ENCODE measurements around the gene FHOD1. TPM values are rescaled to one million over a fixed set of nuclear protein-coding genes. Genes with fewer than 3 reads are reported as not detected.

The FHOD1 gene
- total RNA-seq, 1 donor from 2014 or later, result 5.9 TPM

DNA sequence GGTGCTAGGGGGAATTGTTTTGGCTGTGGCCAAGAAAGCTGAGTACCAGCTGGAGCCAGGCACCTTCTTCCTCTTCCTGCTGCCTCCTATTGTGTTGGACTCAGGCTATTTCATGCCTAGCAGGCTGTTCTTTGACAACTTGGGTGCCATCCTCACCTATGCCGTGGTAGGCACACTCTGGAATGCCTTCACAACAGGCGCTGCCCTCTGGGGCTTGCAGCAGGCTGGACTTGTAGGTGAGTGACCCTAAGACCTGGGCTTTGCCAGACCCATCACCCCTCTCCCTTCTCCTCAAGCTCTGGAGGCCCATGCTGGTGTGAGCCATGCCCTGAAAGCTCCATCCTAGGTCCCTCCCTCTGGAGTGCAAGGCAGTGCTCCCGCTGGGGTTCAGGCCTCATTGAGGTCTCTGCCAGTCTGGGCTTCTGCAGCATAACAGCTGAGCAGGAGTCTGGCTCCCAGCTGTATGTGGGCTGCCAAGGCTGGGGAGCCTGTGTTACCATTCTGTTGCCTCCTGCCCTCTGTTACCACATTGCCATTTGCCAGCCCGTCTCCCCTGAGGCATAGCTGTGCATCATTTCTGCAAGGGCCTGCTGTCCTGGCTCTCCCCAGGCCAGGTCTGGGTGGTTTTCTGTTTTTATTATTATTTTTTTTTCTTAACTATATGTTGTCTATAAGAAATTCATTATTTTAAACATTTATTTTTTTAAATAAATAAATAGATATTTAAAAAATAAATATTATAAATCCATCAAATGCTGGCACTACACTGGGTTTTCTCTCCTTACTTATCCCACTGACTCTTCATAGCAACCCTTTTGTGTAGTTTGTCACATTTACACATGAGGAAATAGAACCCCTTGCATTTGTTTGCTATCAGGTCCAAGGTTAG lies 5.6 kb upstream of the FHOD1 start:
- DNase-seq (ENCODE audit: low spot score) (no peak), ATAC-seq (no peak)

DNA sequence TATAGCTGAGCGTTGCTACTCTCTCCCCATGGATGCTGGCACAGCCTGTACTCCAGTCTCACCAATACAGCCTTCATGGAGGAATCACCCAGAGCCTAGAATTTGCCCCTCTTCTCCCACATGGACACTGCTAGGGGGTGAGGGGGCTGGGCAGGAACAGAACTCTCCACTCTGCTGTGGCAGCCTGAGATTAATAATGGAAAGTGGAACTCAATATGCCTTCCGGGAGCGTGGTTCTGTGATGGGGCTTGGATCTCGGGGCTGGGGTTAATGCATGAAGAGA lies 2.7 kb upstream of the FHOD1 start:
- DNase-seq (ENCODE audit: low spot score) (no peak), ATAC-seq (no peak)

DNA sequence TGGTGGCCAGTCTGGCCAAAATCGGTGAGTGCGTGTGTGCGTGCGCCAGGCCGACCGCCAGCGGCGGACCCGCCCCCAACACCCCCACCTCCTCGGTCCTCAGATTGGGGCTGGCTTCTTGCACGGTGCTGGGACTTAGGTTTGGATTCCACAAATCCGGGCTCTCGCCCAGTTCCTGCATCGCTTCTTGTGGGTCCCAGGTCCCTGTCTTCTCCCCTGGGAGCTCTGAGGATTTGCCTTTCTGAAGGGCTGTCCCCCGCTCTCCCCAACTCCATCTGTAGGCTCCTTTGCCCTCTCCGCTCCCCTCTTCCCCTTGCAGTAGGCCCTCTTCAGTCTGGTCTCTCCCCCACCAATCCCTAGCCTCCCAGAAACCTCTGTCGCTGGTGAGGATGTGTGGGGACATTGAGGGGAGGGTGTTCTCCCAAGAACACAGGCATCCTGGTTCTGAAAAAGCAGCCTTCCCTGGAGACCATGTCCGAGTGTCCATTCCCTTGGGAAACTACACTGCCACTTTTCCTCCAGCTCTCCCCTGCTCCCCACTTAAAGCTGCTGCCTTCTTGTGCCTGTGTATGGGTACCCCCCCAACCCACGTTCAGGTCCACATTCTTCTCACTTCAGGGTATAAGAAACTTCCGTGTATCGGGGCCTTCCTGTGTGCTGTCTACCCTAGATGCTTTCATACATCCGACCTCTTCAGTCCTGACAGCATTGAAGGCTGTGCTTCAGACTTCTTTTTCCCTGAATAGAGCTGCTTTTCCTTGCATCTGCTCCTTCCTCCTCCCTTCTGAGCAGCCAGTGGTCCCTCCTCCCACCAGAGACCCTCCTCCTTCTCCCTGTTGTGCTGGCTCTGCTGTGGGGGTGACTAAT lies 2.1 kb upstream of the FHOD1 start:
- ATAC-seq (no peak), DNase-seq (ENCODE audit: low spot score) (no peak)

DNA sequence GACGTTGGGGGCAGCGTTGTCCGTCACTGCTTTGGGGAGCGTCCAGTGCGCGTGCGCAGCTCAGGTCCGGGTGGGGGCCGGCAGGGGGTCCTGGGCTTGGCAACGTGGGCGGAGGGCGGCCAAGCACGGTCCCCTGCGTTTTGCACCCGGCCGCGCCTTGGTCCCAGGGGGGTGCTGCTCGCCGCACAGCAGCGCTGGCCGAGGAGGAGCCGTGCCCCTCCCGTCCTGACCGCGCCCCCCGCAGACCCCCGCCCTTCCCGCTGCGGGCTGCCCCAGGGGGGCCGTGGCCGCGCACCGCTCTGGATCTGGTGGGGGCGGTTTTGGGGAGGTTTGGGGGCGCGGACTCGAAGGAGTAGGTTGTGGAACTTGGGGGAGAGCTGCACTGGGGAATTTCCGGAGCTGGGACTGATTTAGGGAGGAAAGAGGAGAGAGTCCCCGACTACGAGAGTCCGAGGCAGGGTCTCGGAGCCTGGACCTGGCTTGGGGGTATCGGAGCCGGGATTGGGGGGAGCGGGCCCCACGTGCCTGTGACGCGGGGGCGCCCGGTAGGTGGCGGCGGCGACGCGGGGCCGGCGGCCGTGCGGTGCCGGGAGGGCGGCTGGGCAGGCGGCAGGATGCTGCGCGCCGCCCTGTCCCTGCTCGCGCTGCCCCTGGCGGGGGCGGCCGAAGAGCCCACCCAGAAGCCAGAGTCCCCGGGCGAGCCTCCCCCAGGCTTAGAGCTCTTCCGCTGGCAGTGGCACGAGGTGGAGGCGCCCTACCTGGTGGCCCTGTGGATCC lies 1.3 kb upstream of the FHOD1 start, which contains the start of gene SLC9A5:
Gene SLC9A5, plus strand, starts transcription at position 579 of the 777 bp plus-strand sequence. Its CDS starts 36 bp downstream, at position 615.
- no peak for ATAC-seq
- no peak for DNase-seq (ENCODE audit: low spot score)

DNA sequence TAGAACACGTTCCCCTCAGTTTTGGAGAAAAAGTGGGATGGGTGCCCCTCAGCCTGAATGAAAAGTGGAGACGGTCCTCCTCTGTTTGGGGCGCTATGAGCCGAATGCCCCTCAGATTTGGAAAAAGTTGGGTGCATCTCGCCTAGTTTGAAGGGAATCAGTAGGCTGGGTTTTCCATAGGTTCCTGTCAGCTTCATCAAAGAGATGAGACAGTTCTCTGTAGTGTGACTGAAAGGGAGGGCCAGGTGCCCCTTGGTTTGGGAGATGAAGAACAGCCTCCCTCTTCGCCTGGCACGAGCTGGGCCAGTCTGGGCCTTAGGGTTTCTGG lies 756 bp upstream of the FHOD1 start:
- no peak for ATAC-seq
- no peak for DNase-seq (ENCODE audit: low spot score)

DNA sequence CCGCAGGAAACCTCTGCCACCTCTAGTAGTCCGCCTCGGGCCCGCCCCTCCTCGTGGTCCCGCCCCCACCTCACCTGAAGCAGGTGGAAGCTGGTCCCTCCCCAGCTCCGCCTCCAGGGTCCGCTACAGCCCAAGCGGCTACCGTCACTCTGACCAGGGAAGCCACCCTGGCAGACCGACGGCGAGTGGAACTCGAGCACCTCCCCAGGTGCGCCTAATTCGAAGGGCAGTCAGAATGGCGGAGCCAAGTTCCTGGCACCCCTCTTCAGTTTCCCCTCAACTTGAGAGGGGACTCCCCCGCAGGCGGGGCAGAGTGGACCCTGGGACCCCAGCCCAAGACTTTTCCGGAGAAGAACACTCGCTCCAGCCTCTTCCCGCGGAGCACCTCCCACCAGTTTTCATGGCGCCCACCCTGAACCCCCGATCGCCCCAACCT lies 507 bp downstream of the FHOD1 start:
- peak; percentile 39 for ATAC-seq

DNA sequence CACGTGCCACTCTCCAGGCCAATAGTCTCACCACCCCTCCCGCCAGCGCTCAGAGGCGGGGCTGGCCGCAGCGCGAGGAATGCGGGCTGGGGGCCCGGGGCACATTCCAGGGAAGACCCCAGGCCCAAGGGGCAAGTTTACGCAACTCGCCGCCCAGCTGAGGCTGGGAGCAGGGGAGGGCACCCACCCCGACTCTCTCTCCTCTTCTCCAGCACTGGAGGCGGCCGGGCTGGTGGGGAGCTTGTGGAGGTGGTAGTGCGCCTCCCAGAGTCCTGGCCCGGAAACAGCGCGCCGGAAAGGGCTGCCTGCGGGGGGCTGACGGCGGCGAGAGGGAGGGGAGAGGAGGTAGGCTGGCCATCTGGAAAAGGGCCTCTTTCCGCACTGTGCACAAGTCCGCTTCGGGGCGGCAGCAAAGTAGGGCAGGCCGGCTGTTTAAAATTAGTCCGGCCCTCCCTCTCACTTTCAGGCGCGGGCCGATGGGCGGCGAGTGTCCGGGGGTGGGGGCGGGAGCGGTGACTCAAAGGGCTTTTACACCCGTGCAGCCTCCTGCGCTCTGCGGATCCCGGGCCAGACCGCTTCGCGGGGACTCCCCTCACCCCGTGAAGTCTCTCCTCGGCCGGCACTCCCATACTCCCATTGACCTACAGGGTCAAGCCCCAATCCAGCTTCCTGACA lies 1.1 kb downstream of the FHOD1 start:
- peak; percentile 40 for ATAC-seq
- DNase-seq (ENCODE audit: low spot score), result peak; percentile 55

More for the DNA sequence above, 507 bp downstream of the FHOD1 start:
- DNase-seq (ENCODE audit: low spot score), result no peak

DNA sequence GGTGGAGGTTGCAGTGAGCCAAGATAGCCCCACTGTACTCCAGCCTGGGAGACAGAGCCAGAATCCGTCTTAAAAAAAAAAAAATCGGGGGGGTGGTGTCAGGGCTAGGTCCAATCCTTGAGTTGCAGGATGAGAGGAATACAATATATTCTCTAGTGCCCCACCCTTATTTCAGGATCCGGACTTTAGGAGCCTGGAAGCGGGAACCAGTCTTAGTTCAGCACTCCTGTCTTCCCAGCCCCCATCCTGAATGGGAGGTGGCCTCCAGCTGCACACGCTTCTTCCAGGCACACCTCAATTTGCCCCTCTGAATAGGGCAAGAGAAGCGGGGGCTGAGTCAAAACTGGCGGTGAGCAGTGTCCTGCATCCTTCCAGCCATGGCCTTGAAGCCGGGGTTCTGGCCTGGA lies 1.6 kb downstream of the FHOD1 start:
- no peak for DNase-seq (ENCODE audit: low spot score)
- no peak for ATAC-seq

DNA sequence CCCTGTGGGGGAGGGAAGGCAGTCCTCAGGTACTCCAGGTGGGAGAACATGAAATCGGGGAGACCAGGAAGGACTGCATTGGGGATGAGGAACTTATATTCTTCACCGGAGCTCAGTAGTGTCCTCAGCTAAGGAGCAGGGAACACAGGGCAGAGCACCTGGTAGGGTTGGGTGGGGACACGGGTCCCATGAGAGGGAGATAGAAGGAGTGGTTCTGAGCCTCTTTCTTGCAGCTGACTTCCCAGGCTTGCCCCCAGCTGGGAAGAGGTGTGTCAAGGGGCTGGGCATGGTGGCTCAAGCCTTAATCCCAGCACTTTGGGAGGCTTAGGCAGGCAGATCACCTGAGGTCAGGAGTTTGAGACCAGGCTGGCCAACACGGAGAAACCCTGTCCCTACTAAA lies 2.1 kb downstream of the FHOD1 start:
- ATAC-seq, result no peak
- DNase-seq (ENCODE audit: low spot score), result no peak

DNA sequence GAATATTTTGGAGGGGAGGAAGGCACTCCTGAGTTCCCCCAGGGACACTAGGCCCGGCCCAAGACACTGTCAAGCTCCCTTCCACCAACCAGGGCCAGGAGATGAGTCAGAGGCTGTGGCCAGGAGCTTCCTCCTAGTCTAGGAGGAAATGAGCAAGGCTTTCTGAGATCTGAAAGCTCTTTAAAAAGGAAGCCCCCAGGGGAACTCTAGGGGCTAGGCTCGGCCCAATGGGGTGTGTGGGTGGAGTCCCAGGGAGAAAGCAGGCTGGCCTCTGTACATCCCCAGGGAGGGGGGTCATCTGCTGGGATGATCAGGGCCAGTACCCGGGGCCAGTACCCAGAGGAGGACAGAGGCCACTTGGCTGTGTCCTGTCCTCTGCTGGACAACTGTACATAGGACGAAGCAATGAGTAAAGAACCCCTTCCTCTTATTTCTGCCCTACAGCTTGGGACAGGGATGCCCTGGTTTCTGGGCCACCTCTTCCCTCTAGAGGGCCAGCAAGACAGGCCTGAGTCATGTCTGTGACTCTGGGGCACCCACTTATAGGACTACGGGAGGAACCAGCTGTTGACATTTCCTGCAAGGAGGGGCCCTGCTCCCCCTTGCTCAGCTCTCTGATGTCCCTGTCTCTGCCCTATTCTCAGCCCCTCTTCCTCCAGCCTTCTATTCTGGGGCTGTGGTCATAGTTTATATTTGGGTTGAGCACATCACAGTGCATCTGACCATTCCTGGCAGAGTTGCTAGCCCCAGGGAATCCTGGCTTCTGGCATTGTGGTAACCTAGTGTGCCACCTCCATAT lies 2.7 kb downstream of the FHOD1 start:
- peak; percentile 51 for DNase-seq (ENCODE audit: low spot score)
- peak; percentile 3 for ATAC-seq

DNA sequence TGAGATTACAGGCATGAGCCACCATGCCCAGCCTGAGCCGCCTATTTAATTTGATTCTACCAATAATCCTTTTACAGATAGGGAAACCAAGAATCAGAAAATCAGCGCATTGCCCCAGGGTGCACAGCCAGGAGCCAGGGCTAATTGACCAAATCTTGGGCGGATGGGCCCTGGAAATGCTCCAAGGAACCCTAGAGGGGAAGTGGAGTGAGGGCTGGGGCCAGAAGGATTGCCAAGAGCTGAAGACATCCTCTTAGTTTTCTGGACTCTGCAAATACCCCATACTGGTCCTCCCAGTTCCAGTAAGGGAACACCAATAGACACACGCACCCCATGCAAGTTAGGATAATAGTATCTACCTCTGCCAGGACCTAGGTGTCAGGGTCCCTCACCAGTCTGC lies 3.8 kb downstream of the FHOD1 start:
- ATAC-seq (no peak), DNase-seq (ENCODE audit: low spot score) (no peak)

DNA sequence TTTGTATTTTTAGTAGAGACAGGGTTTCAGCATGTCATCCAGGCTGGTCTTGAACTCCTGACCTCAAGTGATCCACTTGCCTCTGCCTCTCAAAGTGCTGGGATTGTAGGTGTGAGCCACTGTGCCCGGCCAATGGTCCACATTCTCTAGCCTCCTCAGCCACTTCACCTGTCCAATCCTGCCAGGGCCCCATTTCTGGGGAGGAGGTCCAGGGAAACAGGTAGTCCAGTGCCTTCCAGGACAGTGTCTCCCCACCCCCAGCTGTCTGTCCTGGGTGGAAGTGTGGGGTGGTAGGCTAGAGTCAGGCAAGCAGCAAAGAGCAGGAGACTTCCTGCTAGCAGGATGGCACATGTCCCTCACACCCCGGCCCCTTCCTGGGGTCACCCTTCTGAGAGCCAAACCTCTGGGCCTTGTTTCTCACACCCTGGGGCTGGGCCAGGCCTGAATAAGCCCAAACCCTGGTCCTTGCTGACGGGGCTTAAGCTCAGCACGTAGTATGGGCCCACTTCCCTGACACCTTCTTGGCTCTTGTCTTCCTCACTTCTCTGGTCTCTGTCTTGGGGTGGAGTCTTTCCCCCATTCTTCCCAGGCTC lies 5.0 kb downstream of the FHOD1 start:
- no peak for ATAC-seq
- no peak for DNase-seq (ENCODE audit: low spot score)

DNA sequence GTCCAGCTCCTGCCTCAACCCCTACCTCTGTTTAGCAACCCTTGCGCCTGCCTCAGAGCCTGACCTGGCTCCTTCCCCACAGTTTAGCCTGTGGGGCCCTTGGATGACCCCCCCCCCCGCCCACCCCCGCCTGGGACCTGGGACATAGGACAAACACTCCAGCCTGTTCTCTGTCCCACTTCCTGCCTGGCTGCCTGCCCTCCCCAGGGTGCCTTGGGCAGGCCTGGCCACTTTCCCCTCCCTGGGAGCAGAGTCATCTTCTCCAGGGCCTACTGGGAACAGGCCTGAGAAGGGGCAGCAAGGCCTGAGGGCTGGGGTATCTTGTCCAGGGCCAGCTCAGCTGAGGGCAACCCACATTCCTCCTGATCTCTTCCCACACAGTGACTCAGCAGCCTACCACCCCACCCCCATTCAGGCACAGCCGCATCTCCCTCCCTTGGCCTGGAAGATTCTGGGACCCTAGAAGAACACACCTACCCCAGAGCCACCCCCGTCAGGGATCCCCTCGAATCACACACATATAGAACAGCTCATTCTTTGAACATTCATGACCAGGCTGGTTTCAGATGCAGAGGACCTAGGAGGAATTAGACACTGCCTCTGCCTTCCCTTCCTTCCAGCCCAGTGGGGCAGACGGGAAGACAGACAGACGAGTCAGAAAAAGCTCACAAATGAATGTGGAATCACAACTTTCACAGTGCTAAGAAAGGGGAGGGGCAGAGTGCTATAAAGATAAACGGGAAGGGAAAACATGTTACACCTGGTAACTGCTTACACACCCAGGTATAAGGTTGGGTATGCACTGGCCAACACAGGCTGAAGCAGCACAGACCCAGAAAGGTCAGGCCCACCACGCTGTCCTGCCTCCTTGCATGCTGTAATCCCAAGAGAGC lies 6.0 kb downstream of the FHOD1 start:
- DNase-seq (ENCODE audit: low spot score), result no peak

DNA sequence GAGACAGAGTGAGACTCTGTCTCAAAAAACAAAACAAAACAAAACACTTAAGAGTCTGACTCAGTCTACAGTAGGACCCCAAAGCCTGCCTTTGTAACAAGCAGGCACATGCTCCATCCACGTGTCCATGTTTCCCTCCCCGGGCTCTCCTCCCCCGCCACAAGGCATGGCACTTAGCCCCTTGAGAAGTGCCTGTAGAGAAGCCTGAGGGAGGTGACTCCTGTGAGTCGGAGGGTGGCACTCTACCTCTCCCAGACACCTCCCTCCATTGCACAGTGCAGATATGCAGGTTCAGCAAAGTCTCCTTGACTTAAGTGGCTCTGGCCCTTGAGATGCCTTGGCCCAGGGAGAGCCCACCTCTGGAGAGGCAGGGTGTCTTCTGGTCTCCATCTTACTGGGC lies 6.8 kb downstream of the FHOD1 start:
- DNase-seq (ENCODE audit: low spot score), result no peak
- no peak for ATAC-seq

More for the DNA sequence above, 6.0 kb downstream of the FHOD1 start:
- ATAC-seq, result peak; percentile 49

DNA sequence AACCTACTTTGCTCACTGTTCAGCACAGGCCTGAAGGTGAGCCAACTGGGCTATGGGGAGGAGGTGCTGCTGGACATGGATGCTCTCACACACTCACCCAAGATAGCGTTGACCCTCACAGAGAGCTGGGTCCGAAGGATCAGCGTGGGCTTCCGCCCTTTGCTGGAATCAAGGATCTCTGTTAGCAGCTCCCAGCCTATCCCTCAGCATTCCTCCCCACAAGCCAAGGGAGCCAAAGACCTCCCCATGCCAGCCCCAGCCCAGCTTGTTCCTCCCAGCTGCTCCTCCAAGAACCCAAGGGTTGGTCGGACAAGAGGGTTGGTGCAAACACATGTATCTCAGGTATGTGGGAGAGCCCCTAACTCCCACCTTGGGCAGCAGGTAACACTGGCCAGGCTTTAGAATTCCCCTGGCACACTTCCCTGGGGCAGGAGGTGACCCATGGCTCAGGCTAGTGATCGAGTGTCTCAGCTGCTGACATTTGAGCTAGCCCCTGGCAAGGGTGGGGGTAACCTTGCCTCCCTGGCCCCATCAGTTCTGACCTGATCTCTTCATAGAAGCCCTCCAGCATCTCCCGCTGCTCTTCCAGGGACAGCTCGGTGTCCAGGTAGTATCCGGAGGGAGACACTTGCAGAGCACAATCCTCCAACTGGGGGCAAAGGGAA lies 8.3 kb downstream of the FHOD1 start:
- ATAC-seq (no peak), DNase-seq (ENCODE audit: low spot score) (no peak)

DNA sequence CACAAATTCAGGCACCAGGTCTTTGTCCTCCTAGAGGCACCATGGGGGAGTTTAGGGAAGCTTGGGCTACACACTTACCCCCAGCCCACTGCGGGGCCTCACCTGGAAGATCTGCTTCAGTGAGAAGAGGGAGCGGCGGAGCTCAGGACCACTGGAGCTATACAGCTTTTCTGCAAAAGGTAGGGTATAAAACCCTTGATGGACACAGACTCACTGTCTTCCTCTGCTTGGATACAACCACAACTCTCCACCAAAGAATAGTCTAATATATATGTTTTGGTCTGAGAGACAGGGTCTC lies 9.1 kb downstream of the FHOD1 start:
- ATAC-seq (no peak), DNase-seq (ENCODE audit: low spot score) (no peak)

DNA sequence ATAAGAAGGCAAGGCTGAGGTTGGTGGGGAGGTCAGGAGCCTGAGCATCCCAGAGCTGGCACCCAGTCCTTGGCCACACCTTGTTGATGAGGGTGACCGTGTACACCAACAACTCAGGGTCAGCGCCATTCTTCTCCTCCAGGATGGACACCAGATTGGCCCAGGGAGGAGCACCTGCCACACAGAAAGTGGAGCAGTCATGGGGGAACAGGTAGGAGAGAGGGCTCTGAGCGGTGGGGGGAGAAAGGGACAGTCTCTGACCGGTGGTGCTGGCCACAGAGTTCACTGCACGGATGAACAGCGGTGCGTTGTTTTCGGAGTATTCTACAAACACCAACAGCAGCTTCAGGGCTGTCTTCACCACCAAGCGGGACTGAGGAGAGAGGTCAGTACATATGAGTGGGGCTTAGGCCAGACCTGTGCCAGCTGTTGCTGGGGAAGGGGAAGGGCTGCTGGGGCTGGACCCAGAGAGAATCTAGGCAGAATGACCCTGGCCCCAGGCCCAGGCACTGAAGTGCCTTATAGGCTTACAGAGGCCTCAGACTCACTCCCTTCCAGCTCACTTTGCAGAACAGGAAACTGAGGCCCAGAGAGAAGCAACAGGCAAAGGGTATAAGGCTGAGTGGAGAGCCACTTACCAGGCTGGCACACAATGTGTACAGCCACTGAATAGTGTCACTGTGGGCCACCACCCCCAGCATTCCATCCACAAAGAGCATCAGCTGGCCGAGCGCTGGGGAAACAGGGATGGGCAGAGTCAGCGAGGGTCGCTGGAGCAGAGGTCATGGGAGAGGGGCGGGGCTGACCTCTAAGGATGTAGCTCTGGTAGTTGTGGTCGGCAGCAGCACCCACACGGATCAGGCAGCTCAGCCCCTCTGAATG lies 9.6 kb downstream of the FHOD1 start:
- DNase-seq (ENCODE audit: low spot score) (no peak), ATAC-seq (no peak)
